ENCODE results near the gene MEX3D.

GRCh38 chr19:1529430-1529816 is 38.7 kb downstream of the MEX3D start:
- TF ChIP-seq POLR2A (IDR thresholded peaks at IDR 0.05) (no peak), POLR2AphosphoS5 (IDR thresholded peaks at IDR 0.05) (no peak)
- TF ChIP-seq, protein P1, sequence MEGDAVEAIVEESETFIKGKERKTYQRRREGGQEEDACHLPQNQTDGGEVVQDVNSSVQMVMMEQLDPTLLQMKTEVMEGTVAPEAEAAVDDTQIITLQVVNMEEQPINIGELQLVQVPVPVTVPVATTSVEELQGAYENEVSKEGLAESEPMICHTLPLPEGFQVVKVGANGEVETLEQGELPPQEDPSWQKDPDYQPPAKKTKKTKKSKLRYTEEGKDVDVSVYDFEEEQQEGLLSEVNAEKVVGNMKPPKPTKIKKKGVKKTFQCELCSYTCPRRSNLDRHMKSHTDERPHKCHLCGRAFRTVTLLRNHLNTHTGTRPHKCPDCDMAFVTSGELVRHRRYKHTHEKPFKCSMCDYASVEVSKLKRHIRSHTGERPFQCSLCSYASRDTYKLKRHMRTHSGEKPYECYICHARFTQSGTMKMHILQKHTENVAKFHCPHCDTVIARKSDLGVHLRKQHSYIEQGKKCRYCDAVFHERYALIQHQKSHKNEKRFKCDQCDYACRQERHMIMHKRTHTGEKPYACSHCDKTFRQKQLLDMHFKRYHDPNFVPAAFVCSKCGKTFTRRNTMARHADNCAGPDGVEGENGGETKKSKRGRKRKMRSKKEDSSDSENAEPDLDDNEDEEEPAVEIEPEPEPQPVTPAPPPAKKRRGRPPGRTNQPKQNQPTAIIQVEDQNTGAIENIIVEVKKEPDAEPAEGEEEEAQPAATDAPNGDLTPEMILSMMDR (IDR thresholded peaks at IDR 0.05), result no peak

Measured in gastroesophageal sphincter (tissue), 3 donors.